GM18861 (cell line): ENCODE measurements around the gene KRTAP4-2.
"Not testable (repeated sequence)": the region's sequence is repeated elsewhere in the genome, so short reads cannot be mapped to it uniquely, and the experiment has no call there.

Source experiments
- ATAC-seq: cut with Tn5 transposase; IDR thresholded peaks from one replicate; pipeline ENCODE4 v1.9.1; 2021; ENCODE audit not compliant: unreplicated experiment

KRTAP4-2 gene

DNA sequence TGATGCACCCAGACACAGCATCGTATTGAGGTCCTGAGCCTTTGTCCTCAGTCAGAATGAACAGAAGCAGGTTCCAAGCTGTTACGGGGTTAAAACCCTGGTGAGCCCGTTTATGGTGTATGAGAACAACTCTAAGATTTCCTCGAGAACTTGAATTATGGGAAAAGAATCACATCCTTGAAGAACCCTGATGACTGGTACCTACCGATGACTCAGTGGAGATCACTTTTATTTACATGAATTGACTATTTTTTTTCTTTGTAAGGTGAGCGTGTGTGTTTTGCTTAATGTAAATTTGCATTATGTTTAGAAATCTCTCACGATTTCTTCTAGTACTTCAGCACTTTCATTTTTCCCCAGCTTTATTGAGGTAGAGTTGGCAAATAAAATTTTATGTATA, 14.2 kb downstream of the KRTAP4-2 start:
- ATAC-seq: no peak

GRCh38 chr17:41160648-41161047, 17.4 kb downstream of the KRTAP4-2 start, which contains the start of gene KRTAP4-4:
Gene KRTAP4-4 (minus strand): TSS chr17:41160748. CDS start chr17:41160691, 57 bp downstream.
- no peak for ATAC-seq

DNA sequence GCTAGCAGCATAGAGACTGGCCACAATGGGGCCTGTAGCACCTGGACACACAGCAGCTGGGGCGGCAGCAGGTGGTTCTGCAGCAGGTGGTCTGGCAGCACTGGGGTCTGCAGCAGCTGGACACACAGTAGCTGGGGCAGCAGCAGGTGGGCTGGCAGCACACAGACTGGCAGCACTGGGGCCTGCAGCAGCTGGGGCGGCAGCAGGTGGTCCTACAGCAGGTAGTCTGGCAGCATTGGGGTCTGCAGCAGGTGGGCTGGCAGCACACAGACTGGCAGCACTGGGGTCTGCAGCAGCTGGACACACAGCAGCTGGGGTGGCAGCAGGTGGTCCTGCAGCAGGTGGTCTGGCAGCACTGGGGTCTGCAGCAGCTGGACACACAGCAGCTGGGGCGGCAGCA, 17.8 kb downstream of the KRTAP4-2 start:
- ATAC-seq: not testable (repeated sequence)

GRCh38 chr17:41153856-41154255, 24.2 kb downstream of the KRTAP4-2 start:
- no peak for ATAC-seq

- no peak for ATAC-seq
These were observed 26.5 kb downstream of the KRTAP4-2 start for GRCh38 chr17:41151525-41151924.

- no peak for ATAC-seq
These were observed 28.0 kb downstream of the KRTAP4-2 start for GRCh38 chr17:41150026-41150425.

DNA sequence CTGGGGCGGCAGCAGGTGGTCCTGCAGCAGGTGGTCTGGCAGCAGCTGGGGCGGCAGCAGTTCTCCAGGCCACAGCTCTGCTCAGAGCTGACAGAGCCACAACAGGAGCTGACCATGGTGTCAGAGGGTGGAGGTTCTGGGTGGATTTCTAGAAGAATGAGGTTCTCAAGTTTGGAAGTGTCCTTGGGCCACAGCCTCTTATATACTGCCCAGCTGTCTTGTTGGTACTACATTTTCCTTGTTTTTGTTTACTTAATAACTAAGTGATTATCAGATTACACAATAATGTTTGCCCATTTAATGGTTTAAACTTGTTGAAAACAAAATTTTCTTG, 28.4 kb downstream of the KRTAP4-2 start, which contains the start of gene KRTAP4-5:
TSS of gene KRTAP4-5 (minus strand) at position 174 of the 334 bp plus-strand sequence. CDS start at position 116, 58 bp downstream.
- no peak for ATAC-seq

- ATAC-seq: not testable (repeated sequence)
These were observed 28.9 kb downstream of the KRTAP4-2 start for GRCh38 chr17:41148971-41149651.

DNA sequence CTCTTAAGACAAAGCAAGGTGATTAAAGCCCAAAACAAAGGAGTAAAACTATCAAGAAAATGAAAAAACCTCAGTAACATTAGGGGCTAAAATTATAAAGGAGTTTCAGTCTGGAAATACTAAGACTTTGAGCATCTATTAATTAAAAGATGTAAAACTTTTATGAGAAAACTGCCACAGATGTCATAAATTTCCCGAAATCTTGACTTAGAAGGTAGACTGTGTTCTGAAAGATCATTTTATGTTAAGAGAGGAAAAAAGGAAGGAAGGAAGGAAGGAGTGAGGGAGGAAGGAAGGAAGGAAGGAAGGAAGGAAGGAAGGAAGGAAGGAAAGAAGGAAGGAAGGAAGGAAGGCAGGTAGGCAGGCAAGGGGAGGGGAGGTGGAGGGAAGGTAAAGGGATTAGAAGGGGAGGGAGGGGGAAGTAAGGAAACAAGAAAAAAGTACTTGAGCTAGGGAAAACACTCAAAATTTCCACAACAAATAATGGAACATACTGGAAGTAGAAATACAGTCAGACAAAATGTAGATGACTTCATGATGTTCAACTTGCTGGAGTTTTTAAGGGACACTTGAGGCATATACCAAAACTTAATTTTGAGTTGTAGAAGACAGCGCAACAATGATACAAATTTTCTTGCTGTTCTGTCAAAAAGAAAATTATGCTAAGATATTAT, 30.4 kb downstream of the KRTAP4-2 start:
- ATAC-seq: no peak

DNA sequence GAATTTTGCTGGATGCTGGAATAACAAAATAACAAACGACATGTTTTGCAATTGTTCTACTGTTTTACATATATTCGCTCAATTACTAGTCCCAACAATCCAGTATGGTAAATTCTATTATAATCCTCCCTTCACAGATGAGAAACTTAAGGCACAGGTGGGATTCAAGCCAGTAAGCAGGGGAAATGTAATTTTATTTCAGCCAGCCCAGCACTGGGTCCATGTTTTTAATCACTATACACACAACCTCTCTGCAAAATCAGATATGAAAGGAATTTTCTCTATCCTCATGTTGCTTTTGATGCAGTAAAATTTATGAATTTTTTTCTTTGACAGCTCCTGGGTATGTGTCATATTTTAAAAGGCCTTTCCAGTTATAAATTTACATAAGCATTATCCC, 32.8 kb downstream of the KRTAP4-2 start:
- no peak for ATAC-seq

- no peak for ATAC-seq
These were observed 33.2 kb downstream of the KRTAP4-2 start for GRCh38 chr17:41144846-41145245.

- no peak for ATAC-seq
These were observed 36.7 kb downstream of the KRTAP4-2 start for GRCh38 chr17:41141361-41141760.

- ATAC-seq: no peak
These were observed 37.5 kb downstream of the KRTAP4-2 start, which contains the start of gene KRTAP4-6 for GRCh38 chr17:41140360-41141131. Gene KRTAP4-6 (minus strand): TSS chr17:41140544. CDS start chr17:41140487, 57 bp downstream.

- not testable (repeated sequence) for ATAC-seq
These were observed 38.2 kb downstream of the KRTAP4-2 start for GRCh38 chr17:41139865-41140264.

- no peak for ATAC-seq
These were observed 43.9 kb downstream of the KRTAP4-2 start for GRCh38 chr17:41133880-41134735.

GRCh38 chr17:41131979-41132378, 46.0 kb downstream of the KRTAP4-2 start:
- ATAC-seq: no peak
